AG04450 (cell line): Measurements from ENCODE around the gene DAPK2. TPM values are rescaled to one million over a fixed set of nuclear protein-coding genes. Genes with fewer than 3 reads are reported as not detected.
"Not testable (repeated sequence)": the region's sequence is repeated elsewhere in the genome, so short reads cannot be mapped to it uniquely, and the experiment has no call there.

ENCODE experiments used
- CTCF ChIA-PET: fragments of 300-600, 350-600 bp; formaldehyde crosslinking; extraction: SDS; loops from one replicate; lab custom pipeline; 2022; ENCODE audit warnings: antibody characterized with exemption, inconsistent platforms; lab: Charles Lee
- POLR2A ChIA-PET: fragments of 350-600 bp; formaldehyde crosslinking; extraction: SDS; loops from one replicate; lab custom pipeline; 2021; ENCODE audit warnings: antibody characterized with exemption, inconsistent platforms; lab: Yijun Ruan, JAX
- DNase-seq: peaks from one replicate; pipeline ENCODE4 v3.0.0-alpha.2; 2011; ENCODE audit warnings: low read depth, low spot score
- H3K27ac ChIP-seq: one replicate; pipeline ENCODE4 v1.5.1; 2012; ENCODE audit warnings: low read depth, low read length, control low read depth
- H3K27me3 ChIP-seq: one replicate; pipeline ENCODE4 v1.6.0; 2012; ENCODE audit warnings: low read length; ENCODE audit not compliant: control insufficient read depth, insufficient read depth
- H3K4me3 ChIP-seq: 2 replicates; pipeline ENCODE4 v1.5.1; 2011; ENCODE audit warnings: mild to moderate bottlenecking, low read depth, low read length, control low read depth
- H3K9me3 ChIP-seq: 2 replicates; pipeline ENCODE4 v1.5.1; 2012; ENCODE audit warnings: low read length; ENCODE audit not compliant: control insufficient read depth, insufficient read depth
- polyA plus RNA-seq: library from polyadenylated mRNA; depleted of rRNA; stranded (reverse); fragments of >200 nt; gene quantifications from 2 replicates; pipeline ENCODE4 v1.2.3, GENCODE V29; 2011
- TF ChIP-seq, protein P1 (sequence below): IDR thresholded peaks from 2 replicates; pipeline ENCODE4 v1.5.1; 2011; ENCODE audit warnings: low read depth, low read length, control low read depth, inconsistent platforms

Gene DAPK2
- polyA plus RNA-seq, 1 experiment: 0.42 TPM

DNA sequence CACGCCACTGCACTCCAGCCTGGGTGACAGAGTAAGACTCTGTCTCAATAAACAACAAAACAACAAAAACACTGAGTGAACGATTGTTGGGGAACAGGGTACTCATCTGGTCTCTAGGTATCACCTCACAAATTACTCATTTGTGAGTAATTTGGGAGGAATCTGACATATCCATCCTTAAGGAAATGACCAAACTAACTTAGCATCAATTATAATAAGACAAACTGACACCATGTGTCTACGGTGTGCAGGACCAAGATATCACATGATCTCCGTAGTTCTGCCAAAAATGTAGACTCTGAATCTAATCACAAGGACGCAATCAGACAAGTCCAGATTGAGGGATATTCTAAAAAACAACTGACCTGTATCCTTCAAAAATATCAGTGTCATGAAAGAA is 12.0 kb upstream of the DAPK2 start:
- Histone ChIP-seq H3K27me3 (peaks cover 3% of the 10 kb centered on the region), H3K4me3 (no peak overlapping the region), H3K27ac (no peak overlapping the region), H3K9me3 (peaks cover 8% of the 10 kb centered on the region; the same call in 1 of the 2 replicates)
- TF ChIP-seq, protein P1, sequence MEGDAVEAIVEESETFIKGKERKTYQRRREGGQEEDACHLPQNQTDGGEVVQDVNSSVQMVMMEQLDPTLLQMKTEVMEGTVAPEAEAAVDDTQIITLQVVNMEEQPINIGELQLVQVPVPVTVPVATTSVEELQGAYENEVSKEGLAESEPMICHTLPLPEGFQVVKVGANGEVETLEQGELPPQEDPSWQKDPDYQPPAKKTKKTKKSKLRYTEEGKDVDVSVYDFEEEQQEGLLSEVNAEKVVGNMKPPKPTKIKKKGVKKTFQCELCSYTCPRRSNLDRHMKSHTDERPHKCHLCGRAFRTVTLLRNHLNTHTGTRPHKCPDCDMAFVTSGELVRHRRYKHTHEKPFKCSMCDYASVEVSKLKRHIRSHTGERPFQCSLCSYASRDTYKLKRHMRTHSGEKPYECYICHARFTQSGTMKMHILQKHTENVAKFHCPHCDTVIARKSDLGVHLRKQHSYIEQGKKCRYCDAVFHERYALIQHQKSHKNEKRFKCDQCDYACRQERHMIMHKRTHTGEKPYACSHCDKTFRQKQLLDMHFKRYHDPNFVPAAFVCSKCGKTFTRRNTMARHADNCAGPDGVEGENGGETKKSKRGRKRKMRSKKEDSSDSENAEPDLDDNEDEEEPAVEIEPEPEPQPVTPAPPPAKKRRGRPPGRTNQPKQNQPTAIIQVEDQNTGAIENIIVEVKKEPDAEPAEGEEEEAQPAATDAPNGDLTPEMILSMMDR: no peak
- ChIA-PET POLR2A (no interaction called here), CTCF (no interaction called here)
- no peak for DNase-seq

DNA sequence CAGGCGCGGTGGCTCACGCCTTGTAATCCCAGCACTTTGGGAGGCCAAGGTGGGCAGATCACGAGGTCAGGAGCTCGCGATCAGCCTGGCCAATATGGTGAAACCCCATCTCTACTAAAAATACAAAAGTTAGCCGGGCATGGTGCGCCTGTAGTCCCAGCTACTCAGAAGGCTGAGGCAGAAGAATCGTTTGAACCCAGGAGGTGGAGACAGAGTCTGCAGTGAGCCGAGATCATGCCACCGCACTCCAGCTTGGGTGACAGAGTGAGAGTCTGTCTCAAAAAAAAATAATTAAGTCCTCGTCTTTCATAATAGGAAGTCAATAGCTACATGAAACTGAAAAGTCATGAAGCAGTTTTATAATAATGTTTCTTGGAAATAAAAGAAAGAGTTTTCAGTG is 7.4 kb upstream of the DAPK2 start:
- DNase-seq, H3K4me3 ChIP-seq, H3K9me3 ChIP-seq, POLR2A ChIA-PET, H3K27ac ChIP-seq: not testable (repeated sequence)
- CTCF ChIA-PET: interaction anchor here (2.5 kb wide), 1 partner anchor 7 kb away, joined by 13 read pairs; the partner anchor contains the start of gene DAPK2
- peaks cover 13% of the 10 kb centered on the region for H3K27me3 ChIP-seq

DNA sequence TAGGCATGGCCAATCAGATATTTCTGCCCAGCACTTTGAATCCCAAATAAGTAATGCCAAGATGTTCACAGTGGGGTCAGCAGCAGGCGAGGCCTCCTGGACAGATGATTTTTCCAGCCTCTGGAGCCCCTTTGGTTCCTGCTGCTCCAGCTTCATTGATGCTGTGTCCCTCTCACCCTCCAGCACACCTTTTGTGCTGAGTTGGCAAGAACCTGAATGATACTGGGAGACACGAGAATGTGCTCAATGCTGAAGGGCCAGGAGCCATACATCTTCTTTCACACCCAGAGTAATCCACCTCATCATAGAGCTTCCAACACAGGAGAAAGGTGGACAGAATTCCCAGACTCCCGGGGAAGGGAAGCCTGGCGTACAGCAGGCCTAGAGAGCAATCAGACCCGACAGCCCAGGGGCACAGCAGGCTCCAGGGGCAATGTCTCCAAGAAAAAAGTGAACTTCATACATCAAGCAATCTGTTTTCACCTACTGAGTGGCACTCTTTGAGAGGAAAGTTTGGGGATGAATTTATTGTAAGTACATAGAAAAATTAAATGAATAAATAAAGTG is 6.7 kb upstream of the DAPK2 start:
- Histone ChIP-seq H3K9me3 (no peaks in the 10 kb centered on the region), H3K4me3 (no peak overlapping the region), H3K27ac (no peak overlapping the region), H3K27me3 (peaks cover 18% of the 10 kb centered on the region)
- POLR2A ChIA-PET: no interaction called here
- no peak for DNase-seq
- TF ChIP-seq, protein P1: no peak
- CTCF ChIA-PET: no interaction called here

DNA sequence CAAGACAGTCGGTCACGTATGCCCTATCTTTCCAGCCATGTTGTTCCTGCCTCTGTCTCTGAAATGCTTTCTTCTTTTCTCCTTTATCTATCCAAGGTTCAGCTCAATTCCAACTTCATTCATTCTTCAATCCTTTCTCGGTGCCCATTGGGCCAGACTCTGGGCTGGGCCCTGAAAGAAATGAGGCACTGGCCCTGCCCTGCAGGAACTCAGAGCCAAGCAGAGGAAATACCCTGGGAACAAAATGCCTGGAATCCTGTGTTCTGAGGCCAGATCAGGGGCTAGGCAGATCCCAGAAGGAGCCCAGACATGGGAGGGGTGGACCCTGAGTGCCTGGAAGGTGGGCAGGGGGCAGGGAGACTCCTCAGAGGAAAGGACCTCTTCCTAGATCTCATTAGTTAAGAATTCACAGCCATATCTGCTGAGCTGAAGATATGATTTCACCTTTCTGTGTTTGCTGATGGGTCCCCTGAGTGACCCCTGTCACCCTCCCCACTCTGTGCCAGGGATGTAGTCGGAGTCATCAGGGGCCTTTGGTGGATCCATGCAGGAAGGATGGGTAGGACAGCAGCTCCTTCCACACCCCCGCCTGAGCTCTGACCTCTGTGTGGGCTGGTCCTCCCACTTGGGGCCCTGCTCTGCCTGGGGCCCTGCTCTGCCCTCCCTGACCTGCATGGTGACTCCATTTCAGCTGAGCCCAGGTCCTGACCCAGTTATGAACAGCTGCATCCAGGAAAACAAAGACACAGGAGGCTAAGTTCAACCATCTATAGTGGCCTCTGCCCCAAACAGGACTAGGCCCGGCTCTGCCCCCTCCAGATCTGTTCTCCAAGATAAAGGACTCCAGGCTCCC is 5.3 kb upstream of the DAPK2 start:
- POLR2A ChIA-PET: no interaction called here
- CTCF ChIA-PET: no interaction called here
- TF ChIP-seq, protein P1: no peak
- no peak overlapping the region for H3K27ac ChIP-seq
- H3K4me3 ChIP-seq: no peak overlapping the region
- H3K27me3 ChIP-seq: peaks cover 30% of the 10 kb centered on the region
- no peaks in the 10 kb centered on the region for H3K9me3 ChIP-seq
- no peak for DNase-seq

DNA sequence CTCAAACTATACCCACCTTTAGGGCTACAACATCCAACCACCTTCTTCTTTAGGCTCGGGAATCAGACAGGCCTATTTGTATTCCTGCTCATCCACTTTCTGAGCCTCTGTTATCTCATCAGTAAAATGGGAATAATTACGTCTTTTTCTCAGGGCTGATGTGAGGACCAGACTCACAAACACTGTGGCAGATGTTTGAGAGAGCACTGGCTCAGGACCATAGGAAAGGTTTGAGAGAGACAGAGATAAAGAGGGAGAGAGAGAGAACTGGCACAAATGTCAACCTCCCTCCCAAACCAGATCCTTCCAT is 4.8 kb upstream of the DAPK2 start:
- H3K9me3 ChIP-seq: no peaks in the 10 kb centered on the region
- peaks cover 30% of the 10 kb centered on the region for H3K27me3 ChIP-seq
- no peak for DNase-seq
- CTCF ChIA-PET: no interaction called here
- H3K4me3 ChIP-seq: no peak overlapping the region
- H3K27ac ChIP-seq: no peak overlapping the region
- TF ChIP-seq, protein P1: no peak
- POLR2A ChIA-PET: no interaction called here
